Smooth muscle cell (in vitro differentiated cells): ENCODE data around the gene PPM1K. TPM values are rescaled to one million over a fixed set of nuclear protein-coding genes. Genes with fewer than 3 reads are reported as not detected.

Experiments
- DNase-seq: peaks from one replicate; lab custom pipeline; 2025; ENCODE audit not compliant: unreplicated experiment; lab: John Stamatoyannopoulos, UW
- H2AFZ ChIP-seq: fragments of 200-600 bp; sonication (generic); 2 replicates; pipeline ENCODE4 v1.6.0; 2016; ENCODE audit warnings: antibody characterized with exemption, low read depth, mild to moderate bottlenecking
- H3F3A ChIP-seq: fragments of 200-600 bp; sonication (generic); 2 replicates; pipeline ENCODE4 v1.6.0; 2017; ENCODE audit warnings: antibody characterized with exemption, low read depth
- H3K27ac ChIP-seq: fragments of 200-600 bp; sonication (generic); 2 replicates; pipeline ENCODE4 v1.5.1; 2016; ENCODE audit warnings: low read depth, mild to moderate bottlenecking
- H3K27me3 ChIP-seq: fragments of 200-600 bp; sonication (generic); 2 replicates; pipeline ENCODE4 v1.6.1; 2016; ENCODE audit warnings: low read depth, mild to moderate bottlenecking
- H3K36me3 ChIP-seq: fragments of 200-600 bp; sonication (generic); 2 replicates; pipeline ENCODE4 v1.5.1; 2016; ENCODE audit warnings: low read depth
- H3K4me1 ChIP-seq: fragments of 200-600 bp; sonication (generic); 2 replicates; pipeline ENCODE4 v1.5.1; 2016; ENCODE audit warnings: low read depth
- H3K4me2 ChIP-seq: fragments of 200-600 bp; sonication (generic); 2 replicates; pipeline ENCODE4 v1.6.0; 2016; ENCODE audit warnings: mild to moderate bottlenecking
- H3K4me3 ChIP-seq: fragments of 200-600 bp; sonication (generic); 2 replicates; pipeline ENCODE4 v1.5.1; 2016; ENCODE audit warnings: mild to moderate bottlenecking
- H3K79me2 ChIP-seq: fragments of 200-600 bp; sonication (generic); 2 replicates; pipeline ENCODE4 v1.6.0; 2016; ENCODE audit warnings: low read depth, mild to moderate bottlenecking
- H3K9ac ChIP-seq: fragments of 200-600 bp; sonication (generic); 2 replicates; pipeline ENCODE4 v1.6.0; 2016; ENCODE audit warnings: low read depth
- H3K9me3 ChIP-seq: fragments of 200-600 bp; sonication (generic); replicated peaks from 2 replicates; pipeline ENCODE4 v1.5.1; 2016; ENCODE audit warnings: low read depth
- H4K20me1 ChIP-seq: fragments of 200-600 bp; sonication (generic); 2 replicates; pipeline ENCODE4 v1.6.0; 2016; ENCODE audit warnings: low read depth
- CTCF ChIP-seq: fragments of 200-600 bp; sonication (generic); IDR thresholded peaks from 2 replicates; pipeline ENCODE4 v1.5.1; 2017; ENCODE audit warnings: borderline replicate concordance, mild to moderate bottlenecking, antibody characterized with exemption; ENCODE audit not compliant: insufficient read depth, poor library complexity, severe bottlenecking
- WGBS: methylation state at CpG from one replicate; pipeline ENCODE4 v1.1.7; 2016; ENCODE audit warnings: low lambda C conversion rate; 5-methylcytosine and 5-hydroxymethylcytosine counted together
- polyA plus RNA-seq: library from polyadenylated mRNA; unstranded; fragments of >200 nt; fragmentation: Nextera tagmentation; extraction: Ambion mirVana; gene quantifications from 2 replicates; pipeline ENCODE4 v1.2.1, GENCODE V29; 2016
- total RNA-seq: library from RNA; depleted of rRNA; stranded (reverse); fragments of >200 nt; gene quantifications from 2 replicates; pipeline ENCODE4 v1.2.3, GENCODE V29; 2014

Gene PPM1K
- total and polyA plus RNA-seq, 2 experiments from 2014 or later: 16.8 to 18.3 TPM

GRCh38 chr4:88240297-88240714 lies 44.1 kb downstream of the PPM1K start:
- no peaks in the 10 kb centered on the region for H3K27me3 ChIP-seq
- H3K9me3 ChIP-seq: no peaks in the 10 kb centered on the region
- no peak overlapping the region for H3K9ac ChIP-seq
- no peak overlapping the region for H3K27ac ChIP-seq
- no peaks in the 10 kb centered on the region for H3K4me1 ChIP-seq
- WGBS: 83% methylated on average over 1 of the region's 1 CpG
- DNase-seq: no peak
- H3K4me3 ChIP-seq: no peak overlapping the region
- TF ChIP-seq CTCF: no peak
- H4K20me1 ChIP-seq: no peaks in the 10 kb centered on the region
- no peaks in the 10 kb centered on the region for H3K79me2 ChIP-seq
- no peaks in the 10 kb centered on the region for H3K36me3 ChIP-seq
- no peak overlapping the region for H2AFZ ChIP-seq
- no peak overlapping the region for H3K4me2 ChIP-seq
- no peaks in the 10 kb centered on the region for H3F3A ChIP-seq

GRCh38 chr4:88230969-88231771 lies 53.2 kb downstream of the PPM1K start:
- Histone ChIP-seq H4K20me1 (no peaks in the 10 kb centered on the region), H3K4me1 (no peaks in the 10 kb centered on the region), H3K27me3 (no peaks in the 10 kb centered on the region), H3K79me2 (no peaks in the 10 kb centered on the region), H3K4me2 (peak overlapping the region; percentile 48), H3F3A (no peaks in the 10 kb centered on the region), H3K9me3 (no peaks in the 10 kb centered on the region), H2AFZ (peak overlapping the region; percentile 92), H3K4me3 (peak overlapping the region; percentile 10), H3K27ac (peak overlapping the region; percentile 24), H3K36me3 (no peaks in the 10 kb centered on the region), H3K9ac (no peak overlapping the region)
- WGBS: 66% methylated on average over 14 of the region's 14 CpGs
- TF ChIP-seq CTCF: no peak
- no peak for DNase-seq

- Histone ChIP-seq H2AFZ (no peak overlapping the region), H3K4me1 (no peaks in the 10 kb centered on the region), H3K36me3 (no peaks in the 10 kb centered on the region), H3K27ac (no peak overlapping the region), H3K4me3 (no peak overlapping the region), H3K27me3 (no peaks in the 10 kb centered on the region), H4K20me1 (no peaks in the 10 kb centered on the region), H3K4me2 (no peak overlapping the region), H3K9ac (no peak overlapping the region), H3K79me2 (no peaks in the 10 kb centered on the region), H3K9me3 (no peaks in the 10 kb centered on the region), H3F3A (no peaks in the 10 kb centered on the region)
- no peak for DNase-seq
- no peak for TF ChIP-seq CTCF
- 100% methylated on average over 1 of the region's 1 CpG for WGBS
Observed at GRCh38 chr4:88230461-88230891, 53.9 kb downstream of the PPM1K start.

GRCh38 chr4:88227734-88228133 lies 56.6 kb downstream of the PPM1K start:
- no peaks in the 10 kb centered on the region for H3K27me3 ChIP-seq
- H3K79me2 ChIP-seq: no peaks in the 10 kb centered on the region
- 94% methylated on average over 2 of the region's 2 CpGs for WGBS
- no peak for DNase-seq
- no peak overlapping the region for H3K9ac ChIP-seq
- H2AFZ ChIP-seq: no peak overlapping the region
- H3K9me3 ChIP-seq: no peaks in the 10 kb centered on the region
- no peaks in the 10 kb centered on the region for H3K36me3 ChIP-seq
- no peaks in the 10 kb centered on the region for H3F3A ChIP-seq
- H4K20me1 ChIP-seq: no peaks in the 10 kb centered on the region
- H3K4me2 ChIP-seq: no peak overlapping the region
- no peak overlapping the region for H3K4me3 ChIP-seq
- TF ChIP-seq CTCF: no peak
- H3K27ac ChIP-seq: no peak overlapping the region
- H3K4me1 ChIP-seq: no peaks in the 10 kb centered on the region
